ENCODE results near the gene CCDC150.
"Not testable (repeated sequence)": the region's sequence is repeated elsewhere in the genome, so short reads cannot be mapped to it uniquely, and the experiment has no call there.

The CCDC150 gene

GRCh38 chr2:196725218-196725617 lies 85.7 kb downstream of the CCDC150 start:
- Histone ChIP-seq H3K4me3 (ENCODE audit: low read length) (no peak overlapping the region), H3K9ac (ENCODE audit: low read length) (no peak overlapping the region), H3K27ac (ENCODE audit: low read depth, low read length) (no peak overlapping the region), H3K27me3 (ENCODE audit: control insufficient read depth, insufficient read depth, low read length) (no peaks in the 10 kb centered on the region), H3K4me1 (ENCODE audit: control insufficient read depth, insufficient read depth, low read length) (no peaks in the 10 kb centered on the region), H3K36me3 (ENCODE audit: control insufficient read depth, insufficient read depth, low read length) (no peaks in the 10 kb centered on the region)

GRCh38 chr2:196725882-196726281 lies 86.4 kb downstream of the CCDC150 start:
- no peak overlapping the region for H3K4me3 ChIP-seq (ENCODE audit: low read length)
- H3K9ac ChIP-seq (ENCODE audit: low read length) = no peak overlapping the region
- no peaks in the 10 kb centered on the region for H3K27me3 ChIP-seq (ENCODE audit: control insufficient read depth, insufficient read depth, low read length)
- no peak overlapping the region for H3K27ac ChIP-seq (ENCODE audit: low read depth, low read length)
- no peaks in the 10 kb centered on the region for H3K4me1 ChIP-seq (ENCODE audit: control insufficient read depth, insufficient read depth, low read length)
- no peaks in the 10 kb centered on the region for H3K36me3 ChIP-seq (ENCODE audit: control insufficient read depth, insufficient read depth, low read length)

- no peaks in the 10 kb centered on the region for H3K36me3 ChIP-seq (ENCODE audit: control insufficient read depth, insufficient read depth, low read length)
- H3K27ac ChIP-seq (ENCODE audit: low read depth, low read length) = no peak overlapping the region
- H3K9ac ChIP-seq (ENCODE audit: low read length) = no peak overlapping the region
- no peaks in the 10 kb centered on the region for H3K4me1 ChIP-seq (ENCODE audit: control insufficient read depth, insufficient read depth, low read length)
- no peaks in the 10 kb centered on the region for H3K27me3 ChIP-seq (ENCODE audit: control insufficient read depth, insufficient read depth, low read length)
- no peak overlapping the region for H3K4me3 ChIP-seq (ENCODE audit: low read length)
These were observed 89.9 kb downstream of the CCDC150 start for GRCh38 chr2:196729418-196729817.

GRCh38 chr2:196736646-196737045 lies 97.1 kb downstream of the CCDC150 start:
- not testable (repeated sequence) for H3K27ac ChIP-seq (ENCODE audit: low read depth, low read length); H3K9ac ChIP-seq (ENCODE audit: low read length); H3K27me3 ChIP-seq (ENCODE audit: control insufficient read depth, insufficient read depth, low read length); H3K4me3 ChIP-seq (ENCODE audit: low read length); H3K4me1 ChIP-seq (ENCODE audit: control insufficient read depth, insufficient read depth, low read length); H3K36me3 ChIP-seq (ENCODE audit: control insufficient read depth, insufficient read depth, low read length)

- H3K4me1 ChIP-seq (ENCODE audit: control insufficient read depth, insufficient read depth, low read length) = no peaks in the 10 kb centered on the region
- no peak overlapping the region for H3K9ac ChIP-seq (ENCODE audit: low read length)
- no peaks in the 10 kb centered on the region for H3K27me3 ChIP-seq (ENCODE audit: control insufficient read depth, insufficient read depth, low read length)
- no peak overlapping the region for H3K27ac ChIP-seq (ENCODE audit: low read depth, low read length)
- H3K36me3 ChIP-seq (ENCODE audit: control insufficient read depth, insufficient read depth, low read length) = no peaks in the 10 kb centered on the region
- H3K4me3 ChIP-seq (ENCODE audit: low read length) = no peak overlapping the region
These were observed 97.5 kb downstream of the CCDC150 start for GRCh38 chr2:196737046-196737445.

GRCh38 chr2:196739031-196739430 lies 99.5 kb downstream of the CCDC150 start:
- no peaks in the 10 kb centered on the region for H3K36me3 ChIP-seq (ENCODE audit: control insufficient read depth, insufficient read depth, low read length)
- H3K4me1 ChIP-seq (ENCODE audit: control insufficient read depth, insufficient read depth, low read length) = no peaks in the 10 kb centered on the region
- no peak overlapping the region for H3K27ac ChIP-seq (ENCODE audit: low read depth, low read length)
- H3K9ac ChIP-seq (ENCODE audit: low read length) = no peak overlapping the region
- H3K27me3 ChIP-seq (ENCODE audit: control insufficient read depth, insufficient read depth, low read length) = no peaks in the 10 kb centered on the region
- H3K4me3 ChIP-seq (ENCODE audit: low read length) = no peak overlapping the region

GRCh38 chr2:196742216-196742615 lies 102.7 kb downstream of the CCDC150 start:
- Histone ChIP-seq H3K36me3 (ENCODE audit: control insufficient read depth, insufficient read depth, low read length) (no peaks in the 10 kb centered on the region), H3K27ac (ENCODE audit: low read depth, low read length) (no peak overlapping the region), H3K9ac (ENCODE audit: low read length) (no peak overlapping the region), H3K4me1 (ENCODE audit: control insufficient read depth, insufficient read depth, low read length) (no peaks in the 10 kb centered on the region), H3K27me3 (ENCODE audit: control insufficient read depth, insufficient read depth, low read length) (no peaks in the 10 kb centered on the region), H3K4me3 (ENCODE audit: low read length) (no peak overlapping the region)

GRCh38 chr2:196742685-196743084 lies 103.2 kb downstream of the CCDC150 start:
- Histone ChIP-seq H3K9ac (ENCODE audit: low read length) (no peak overlapping the region), H3K36me3 (ENCODE audit: control insufficient read depth, insufficient read depth, low read length) (no peaks in the 10 kb centered on the region), H3K4me1 (ENCODE audit: control insufficient read depth, insufficient read depth, low read length) (no peaks in the 10 kb centered on the region), H3K27me3 (ENCODE audit: control insufficient read depth, insufficient read depth, low read length) (no peaks in the 10 kb centered on the region), H3K27ac (ENCODE audit: low read depth, low read length) (no peak overlapping the region), H3K4me3 (ENCODE audit: low read length) (no peak overlapping the region)

GRCh38 chr2:196743165-196743564 lies 103.7 kb downstream of the CCDC150 start:
- Histone ChIP-seq H3K4me1 (ENCODE audit: control insufficient read depth, insufficient read depth, low read length) (no peaks in the 10 kb centered on the region), H3K27ac (ENCODE audit: low read depth, low read length) (no peak overlapping the region), H3K27me3 (ENCODE audit: control insufficient read depth, insufficient read depth, low read length) (no peaks in the 10 kb centered on the region), H3K9ac (ENCODE audit: low read length) (no peak overlapping the region), H3K4me3 (ENCODE audit: low read length) (no peak overlapping the region), H3K36me3 (ENCODE audit: control insufficient read depth, insufficient read depth, low read length) (no peaks in the 10 kb centered on the region)

GRCh38 chr2:196745711-196746110 lies 106.2 kb downstream of the CCDC150 start:
- Histone ChIP-seq H3K27me3 (ENCODE audit: control insufficient read depth, insufficient read depth, low read length) (no peaks in the 10 kb centered on the region), H3K36me3 (ENCODE audit: control insufficient read depth, insufficient read depth, low read length) (no peaks in the 10 kb centered on the region), H3K4me3 (ENCODE audit: low read length) (no peak overlapping the region), H3K4me1 (ENCODE audit: control insufficient read depth, insufficient read depth, low read length) (no peaks in the 10 kb centered on the region), H3K27ac (ENCODE audit: low read depth, low read length) (no peak overlapping the region), H3K9ac (ENCODE audit: low read length) (no peak overlapping the region)

GRCh38 chr2:196747400-196747799 lies 107.9 kb downstream of the CCDC150 start:
- H3K27me3 ChIP-seq (ENCODE audit: control insufficient read depth, insufficient read depth, low read length) = no peaks in the 10 kb centered on the region
- H3K9ac ChIP-seq (ENCODE audit: low read length) = no peak overlapping the region
- no peak overlapping the region for H3K27ac ChIP-seq (ENCODE audit: low read depth, low read length)
- no peaks in the 10 kb centered on the region for H3K36me3 ChIP-seq (ENCODE audit: control insufficient read depth, insufficient read depth, low read length)
- no peak overlapping the region for H3K4me3 ChIP-seq (ENCODE audit: low read length)
- H3K4me1 ChIP-seq (ENCODE audit: control insufficient read depth, insufficient read depth, low read length) = peaks cover 2% of the 10 kb centered on the region

GRCh38 chr2:196748123-196748522 lies 108.6 kb downstream of the CCDC150 start:
- Histone ChIP-seq H3K4me3 (ENCODE audit: low read length) (no peak overlapping the region), H3K36me3 (ENCODE audit: control insufficient read depth, insufficient read depth, low read length) (no peaks in the 10 kb centered on the region), H3K4me1 (ENCODE audit: control insufficient read depth, insufficient read depth, low read length) (peaks cover 2% of the 10 kb centered on the region), H3K27me3 (ENCODE audit: control insufficient read depth, insufficient read depth, low read length) (no peaks in the 10 kb centered on the region), H3K9ac (ENCODE audit: low read length) (no peak overlapping the region), H3K27ac (ENCODE audit: low read depth, low read length) (no peak overlapping the region)

GRCh38 chr2:196750291-196750923 lies 110.9 kb downstream of the CCDC150 start:
- Histone ChIP-seq H3K27ac (ENCODE audit: low read depth, low read length) (no peak overlapping the region), H3K4me1 (ENCODE audit: control insufficient read depth, insufficient read depth, low read length) (peaks cover 2% of the 10 kb centered on the region)

More at GRCh38 chr2:196750291-196750923, 110.9 kb downstream of the CCDC150 start:
- H3K27me3 ChIP-seq (ENCODE audit: control insufficient read depth, insufficient read depth, low read length) = no peaks in the 10 kb centered on the region
- no peak overlapping the region for H3K4me3 ChIP-seq (ENCODE audit: low read length)
- no peak overlapping the region for H3K9ac ChIP-seq (ENCODE audit: low read length)
- no peaks in the 10 kb centered on the region for H3K36me3 ChIP-seq (ENCODE audit: control insufficient read depth, insufficient read depth, low read length)

Measured in rectal smooth muscle tissue (tissue), 1 donor.